ENCODE data around the gene C3orf38. TPM values are rescaled to one million over a fixed set of nuclear protein-coding genes. Genes with fewer than 3 reads are reported as not detected.

C3orf38 gene
- total and polyA plus RNA-seq, 9 of the 15 experiments (the other 6 are each of a cell fraction or from before 2014, with no cell fraction given) = 8.7 to 22.1 (median 16.2) TPM

- TF ChIP-seq, protein P1, sequence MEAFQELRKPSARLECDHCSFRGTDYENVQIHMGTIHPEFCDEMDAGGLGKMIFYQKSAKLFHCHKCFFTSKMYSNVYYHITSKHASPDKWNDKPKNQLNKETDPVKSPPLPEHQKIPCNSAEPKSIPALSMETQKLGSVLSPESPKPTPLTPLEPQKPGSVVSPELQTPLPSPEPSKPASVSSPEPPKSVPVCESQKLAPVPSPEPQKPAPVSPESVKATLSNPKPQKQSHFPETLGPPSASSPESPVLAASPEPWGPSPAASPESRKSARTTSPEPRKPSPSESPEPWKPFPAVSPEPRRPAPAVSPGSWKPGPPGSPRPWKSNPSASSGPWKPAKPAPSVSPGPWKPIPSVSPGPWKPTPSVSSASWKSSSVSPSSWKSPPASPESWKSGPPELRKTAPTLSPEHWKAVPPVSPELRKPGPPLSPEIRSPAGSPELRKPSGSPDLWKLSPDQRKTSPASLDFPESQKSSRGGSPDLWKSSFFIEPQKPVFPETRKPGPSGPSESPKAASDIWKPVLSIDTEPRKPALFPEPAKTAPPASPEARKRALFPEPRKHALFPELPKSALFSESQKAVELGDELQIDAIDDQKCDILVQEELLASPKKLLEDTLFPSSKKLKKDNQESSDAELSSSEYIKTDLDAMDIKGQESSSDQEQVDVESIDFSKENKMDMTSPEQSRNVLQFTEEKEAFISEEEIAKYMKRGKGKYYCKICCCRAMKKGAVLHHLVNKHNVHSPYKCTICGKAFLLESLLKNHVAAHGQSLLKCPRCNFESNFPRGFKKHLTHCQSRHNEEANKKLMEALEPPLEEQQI (IDR thresholded peaks at IDR 0.05) = peak; percentile 68
- TF ChIP-seq SOX6 (IDR thresholded peaks at IDR 0.05) (peak; percentile 37; the same call in 1 of the 2 replicates), GATAD2B (IDR thresholded peaks at IDR 0.05; ENCODE audit: borderline replicate concordance) (peak; percentile 65; the same call in 1 of the 2 replicates), DIDO1 (tag; IDR thresholded peaks at IDR 0.05; ENCODE audit: low read depth) (peak; percentile 92), JUN (IDR thresholded peaks at IDR 0.05; ENCODE audit: borderline replicate concordance, low read depth, low read length) (no peak), JUN (CRISPR knock-in tag; IDR thresholded peaks at IDR 0.05; ENCODE audit: borderline replicate concordance) (no peak), HMGN3 (IDR thresholded peaks at IDR 0.05; ENCODE audit: borderline replicate concordance, extremely low read depth, insufficient read length, low read depth, low read length) (peak; percentile 59), MCM5 (IDR thresholded peaks at IDR 0.05; ENCODE audit: low read depth) (no peak), ZBTB26 (CRISPR knock-in tag; IDR thresholded peaks at IDR 0.05) (no peak), NFIC (IDR thresholded peaks at IDR 0.05) (peak; percentile 72), FOXP1 (CRISPR knock-in tag; IDR thresholded peaks at IDR 0.05) (peak; percentile 29; the same call in 1 of the 2 replicates), RBBP5 (IDR thresholded peaks at IDR 0.05; ENCODE audit: borderline replicate concordance, insufficient read depth, low read length, poor library complexity, severe bottlenecking) (peak; percentile 77), SIN3A (IDR thresholded peaks at IDR 0.05; ENCODE audit: borderline replicate concordance in 2 of 2, control insufficient read depth in 1 of 2, low read depth in 2 of 2, low read length in 2 of 2) (peak in 1 of 2 experiments; percentile 36; a peak in 2 of 4 replicates), MEIS2 (IDR thresholded peaks at IDR 0.05; ENCODE audit: partially characterized antibody) (peak; percentile 9), SMAD4 (CRISPR knock-in tag; conservative IDR thresholded peaks at IDR 0.05) (peak; percentile 50; the same call in 1 of the 2 replicates)
- TF ChIP-seq, protein P2, sequence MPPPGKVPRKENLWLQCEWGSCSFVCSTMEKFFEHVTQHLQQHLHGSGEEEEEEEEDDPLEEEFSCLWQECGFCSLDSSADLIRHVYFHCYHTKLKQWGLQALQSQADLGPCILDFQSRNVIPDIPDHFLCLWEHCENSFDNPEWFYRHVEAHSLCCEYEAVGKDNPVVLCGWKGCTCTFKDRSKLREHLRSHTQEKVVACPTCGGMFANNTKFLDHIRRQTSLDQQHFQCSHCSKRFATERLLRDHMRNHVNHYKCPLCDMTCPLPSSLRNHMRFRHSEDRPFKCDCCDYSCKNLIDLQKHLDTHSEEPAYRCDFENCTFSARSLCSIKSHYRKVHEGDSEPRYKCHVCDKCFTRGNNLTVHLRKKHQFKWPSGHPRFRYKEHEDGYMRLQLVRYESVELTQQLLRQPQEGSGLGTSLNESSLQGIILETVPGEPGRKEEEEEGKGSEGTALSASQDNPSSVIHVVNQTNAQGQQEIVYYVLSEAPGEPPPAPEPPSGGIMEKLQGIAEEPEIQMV (tag; conservative IDR thresholded peaks at IDR 0.05; ENCODE audit: low read depth) = no peak
These were observed at the start of gene C3orf38 (continued) for GRCh38 chr3:88149509-88150362.
